Panc1 (cell line): ENCODE measurements around the gene TMOD1.

Experiments
- POLR2AphosphoS5 ChIP-seq: IDR thresholded peaks from 2 replicates; pipeline ENCODE4 v1.6.1; 2012; ENCODE audit warnings: mild to moderate bottlenecking, low read depth, low read length, moderate library complexity
- TF ChIP-seq, protein P1 (sequence below): fragments of 450-650 bp; IDR thresholded peaks from 2 replicates; pipeline ENCODE4 v1.5.1; 2017; ENCODE audit warnings: mild to moderate bottlenecking
- TF ChIP-seq, protein P2 (sequence below), 2 experiments: IDR thresholded peaks; 2 replicates each; pipeline ENCODE4 v1.6.1; 2011 to 2012; ENCODE audit warnings: low read depth in 2 of 2, control low read depth in 1 of 2, low read length in 1 of 2, mild to moderate bottlenecking in 1 of 2, moderate library complexity in 1 of 2; ENCODE audit not compliant: insufficient read depth in 1 of 2

- TF ChIP-seq, protein P1, sequence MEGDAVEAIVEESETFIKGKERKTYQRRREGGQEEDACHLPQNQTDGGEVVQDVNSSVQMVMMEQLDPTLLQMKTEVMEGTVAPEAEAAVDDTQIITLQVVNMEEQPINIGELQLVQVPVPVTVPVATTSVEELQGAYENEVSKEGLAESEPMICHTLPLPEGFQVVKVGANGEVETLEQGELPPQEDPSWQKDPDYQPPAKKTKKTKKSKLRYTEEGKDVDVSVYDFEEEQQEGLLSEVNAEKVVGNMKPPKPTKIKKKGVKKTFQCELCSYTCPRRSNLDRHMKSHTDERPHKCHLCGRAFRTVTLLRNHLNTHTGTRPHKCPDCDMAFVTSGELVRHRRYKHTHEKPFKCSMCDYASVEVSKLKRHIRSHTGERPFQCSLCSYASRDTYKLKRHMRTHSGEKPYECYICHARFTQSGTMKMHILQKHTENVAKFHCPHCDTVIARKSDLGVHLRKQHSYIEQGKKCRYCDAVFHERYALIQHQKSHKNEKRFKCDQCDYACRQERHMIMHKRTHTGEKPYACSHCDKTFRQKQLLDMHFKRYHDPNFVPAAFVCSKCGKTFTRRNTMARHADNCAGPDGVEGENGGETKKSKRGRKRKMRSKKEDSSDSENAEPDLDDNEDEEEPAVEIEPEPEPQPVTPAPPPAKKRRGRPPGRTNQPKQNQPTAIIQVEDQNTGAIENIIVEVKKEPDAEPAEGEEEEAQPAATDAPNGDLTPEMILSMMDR = no peak
- no peak for TF ChIP-seq POLR2AphosphoS5
- TF ChIP-seq, protein P2, sequence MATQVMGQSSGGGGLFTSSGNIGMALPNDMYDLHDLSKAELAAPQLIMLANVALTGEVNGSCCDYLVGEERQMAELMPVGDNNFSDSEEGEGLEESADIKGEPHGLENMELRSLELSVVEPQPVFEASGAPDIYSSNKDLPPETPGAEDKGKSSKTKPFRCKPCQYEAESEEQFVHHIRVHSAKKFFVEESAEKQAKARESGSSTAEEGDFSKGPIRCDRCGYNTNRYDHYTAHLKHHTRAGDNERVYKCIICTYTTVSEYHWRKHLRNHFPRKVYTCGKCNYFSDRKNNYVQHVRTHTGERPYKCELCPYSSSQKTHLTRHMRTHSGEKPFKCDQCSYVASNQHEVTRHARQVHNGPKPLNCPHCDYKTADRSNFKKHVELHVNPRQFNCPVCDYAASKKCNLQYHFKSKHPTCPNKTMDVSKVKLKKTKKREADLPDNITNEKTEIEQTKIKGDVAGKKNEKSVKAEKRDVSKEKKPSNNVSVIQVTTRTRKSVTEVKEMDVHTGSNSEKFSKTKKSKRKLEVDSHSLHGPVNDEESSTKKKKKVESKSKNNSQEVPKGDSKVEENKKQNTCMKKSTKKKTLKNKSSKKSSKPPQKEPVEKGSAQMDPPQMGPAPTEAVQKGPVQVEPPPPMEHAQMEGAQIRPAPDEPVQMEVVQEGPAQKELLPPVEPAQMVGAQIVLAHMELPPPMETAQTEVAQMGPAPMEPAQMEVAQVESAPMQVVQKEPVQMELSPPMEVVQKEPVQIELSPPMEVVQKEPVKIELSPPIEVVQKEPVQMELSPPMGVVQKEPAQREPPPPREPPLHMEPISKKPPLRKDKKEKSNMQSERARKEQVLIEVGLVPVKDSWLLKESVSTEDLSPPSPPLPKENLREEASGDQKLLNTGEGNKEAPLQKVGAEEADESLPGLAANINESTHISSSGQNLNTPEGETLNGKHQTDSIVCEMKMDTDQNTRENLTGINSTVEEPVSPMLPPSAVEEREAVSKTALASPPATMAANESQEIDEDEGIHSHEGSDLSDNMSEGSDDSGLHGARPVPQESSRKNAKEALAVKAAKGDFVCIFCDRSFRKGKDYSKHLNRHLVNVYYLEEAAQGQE (IDR thresholded peaks at IDR 0.05; ENCODE audit: insufficient read depth in 1 of 2, low read depth in 2 of 2, low read length in 1 of 2) = no peak
Observed at GRCh38 chr9:97510797-97511654, 9.6 kb downstream of the TMOD1 start.
